H9 (cell line): ENCODE results near the gene DNER. TPM values are rescaled to one million over a fixed set of nuclear protein-coding genes. Genes with fewer than 3 reads are reported as not detected.

Experiments used
- DNase-seq: peaks from one replicate; pipeline ENCODE4 v3.0.0-alpha.2; 2017
- H2AFZ ChIP-seq: one replicate; pipeline ENCODE4 v1.6.1; 2013; ENCODE audit warnings: mild to moderate bottlenecking, low read length, control low read depth, moderate library complexity
- H2AK5ac ChIP-seq: 2 replicates; pipeline ENCODE4 v1.6.1; 2013; ENCODE audit warnings: low read length, control low read depth, mixed read lengths; ENCODE audit not compliant: insufficient read length
- H2BK120ac ChIP-seq: one replicate; pipeline ENCODE4 v1.6.1; 2013; ENCODE audit warnings: low read depth, mild to moderate bottlenecking, low read length, control low read depth, inconsistent platforms; ENCODE audit not compliant: poor library complexity, severe bottlenecking
- H2BK12ac ChIP-seq: 2 replicates; pipeline ENCODE4 v1.6.1; 2013; ENCODE audit warnings: low read length, control low read depth, mixed read lengths, low read depth; ENCODE audit not compliant: insufficient read length
- H2BK15ac ChIP-seq: 2 replicates; pipeline ENCODE4 v1.6.1; 2013; ENCODE audit warnings: low read depth, low read length, control low read depth
- H2BK20ac ChIP-seq: one replicate; pipeline ENCODE4 v1.6.1; 2013; ENCODE audit warnings: low read depth, mild to moderate bottlenecking, low read length, control low read depth, inconsistent platforms; ENCODE audit not compliant: poor library complexity, severe bottlenecking
- H2BK5ac ChIP-seq: 2 replicates; pipeline ENCODE4 v1.6.1; 2013; ENCODE audit warnings: low read length, control low read depth, mixed read lengths; ENCODE audit not compliant: insufficient read length
- H3K14ac ChIP-seq: 2 replicates; pipeline ENCODE4 v1.6.1; 2013; ENCODE audit warnings: low read length, control low read depth; ENCODE audit not compliant: insufficient read depth
- H3K18ac ChIP-seq: 2 replicates; pipeline ENCODE4 v1.6.1; 2013; ENCODE audit warnings: low read depth, mild to moderate bottlenecking, mixed read lengths, low read length, control low read depth; ENCODE audit not compliant: insufficient read length
- H3K23ac ChIP-seq: 2 replicates; pipeline ENCODE4 v1.6.1; 2013; ENCODE audit warnings: low read length, control low read depth, mixed read lengths, low read depth; ENCODE audit not compliant: insufficient read length
- H3K23me2 ChIP-seq: 2 replicates; pipeline ENCODE4 v1.6.1; 2013; ENCODE audit warnings: low read depth, mild to moderate bottlenecking, mixed read lengths, low read length, control low read depth; ENCODE audit not compliant: insufficient read length, poor library complexity, severe bottlenecking
- H3K27ac ChIP-seq: 2 replicates; pipeline ENCODE4 v1.5.1; 2013; ENCODE audit warnings: low read length, control low read depth, mixed read lengths, low read depth; ENCODE audit not compliant: insufficient read length
- H3K27me3 ChIP-seq: 2 replicates; pipeline ENCODE4 v1.6.1; 2013; ENCODE audit warnings: low read length, control low read depth, inconsistent platforms; ENCODE audit not compliant: insufficient read depth
- H3K4ac ChIP-seq: 2 replicates; pipeline ENCODE4 v1.6.1; 2013; ENCODE audit warnings: low read depth, mild to moderate bottlenecking, control low read depth, inconsistent platforms, low read length, moderate library complexity
- H3K4me1 ChIP-seq: 2 replicates; pipeline ENCODE4 v1.6.1; 2013; ENCODE audit warnings: low read length, control low read depth, inconsistent platforms; ENCODE audit not compliant: insufficient read depth
- H3K4me2 ChIP-seq: 2 replicates; pipeline ENCODE4 v1.6.1; 2013; ENCODE audit warnings: low read length, control low read depth, mixed read lengths; ENCODE audit not compliant: insufficient read length, insufficient read depth
- H3K56ac ChIP-seq: 2 replicates; pipeline ENCODE4 v1.6.1; 2013; ENCODE audit warnings: low read depth, mild to moderate bottlenecking, mixed read lengths, low read length, control low read depth; ENCODE audit not compliant: insufficient read length
- H3K79me1 ChIP-seq: 2 replicates; pipeline ENCODE4 v1.6.1; 2013; ENCODE audit warnings: low read depth, mild to moderate bottlenecking, moderate library complexity, low read length, control low read depth, inconsistent platforms; ENCODE audit not compliant: insufficient read depth, poor library complexity, severe bottlenecking
- H3K79me2 ChIP-seq: 2 replicates; pipeline ENCODE4 v1.6.1; 2013; ENCODE audit warnings: low read length, control low read depth, inconsistent platforms; ENCODE audit not compliant: insufficient read depth
- H3K9ac ChIP-seq: 2 replicates; pipeline ENCODE4 v1.6.1; 2013; ENCODE audit warnings: low read length, control low read depth, mixed read lengths; ENCODE audit not compliant: insufficient read length; ENCODE audit errors: extremely low read depth
- H3K9me3 ChIP-seq: one replicate; pipeline ENCODE4 v1.6.1; 2013; ENCODE audit warnings: low read depth, low read length, inconsistent platforms; ENCODE audit not compliant: control insufficient read depth
- H3T11ph ChIP-seq: one replicate; pipeline ENCODE4 v1.6.1; 2013; ENCODE audit warnings: mild to moderate bottlenecking, low read length, control low read depth, inconsistent platforms
- H4K20me1 ChIP-seq: one replicate; pipeline ENCODE4 v1.6.1; 2013; ENCODE audit not compliant: control insufficient read depth, insufficient read length, insufficient read depth
- H4K5ac ChIP-seq: 2 replicates; pipeline ENCODE4 v1.6.1; 2013; ENCODE audit warnings: low read depth, mild to moderate bottlenecking, mixed read lengths, low read length, control low read depth; ENCODE audit not compliant: insufficient read length
- H4K8ac ChIP-seq: replicated peaks from 2 replicates; pipeline ENCODE4 v1.6.1; 2013; ENCODE audit warnings: low read length, control low read depth, mixed read lengths, low read depth; ENCODE audit not compliant: insufficient read length
- H4K91ac ChIP-seq: 2 replicates; pipeline ENCODE4 v1.6.1; 2013; ENCODE audit warnings: low read depth, mild to moderate bottlenecking, moderate library complexity, mixed read lengths, low read length, control low read depth; ENCODE audit not compliant: insufficient read length
- H3K27ac Mint-ChIP-seq, 3 experiments: 2 replicates in 2 of 3; 3 replicates in 1 of 3; pipeline ENCODE4 v1.8.0; 2020 to 2021; ENCODE audit warnings: mixed read lengths in 3 of 3, mild to moderate bottlenecking in 1 of 3, moderate library complexity in 1 of 3
- H3K27me3 Mint-ChIP-seq: 2 replicates; pipeline ENCODE4 v1.8.0; 2021; ENCODE audit warnings: low read depth, mild to moderate bottlenecking, moderate library complexity, mixed read lengths
- H3K36me3 Mint-ChIP-seq, 3 experiments: 2 replicates in 2 of 3; 3 replicates in 1 of 3; pipeline ENCODE4 v1.8.0; 2020 to 2021; ENCODE audit warnings: low read depth in 3 of 3, mixed read lengths in 3 of 3; ENCODE audit not compliant: insufficient read depth in 1 of 3
- H3K4me1 Mint-ChIP-seq, 2 experiments: 2 replicates each; pipeline ENCODE4 v1.8.0; 2020; ENCODE audit warnings: mixed read lengths in 2 of 2
- H3K4me3 Mint-ChIP-seq, 2 experiments: 2 replicates in 1 of 2; 3 replicates in 1 of 2; pipeline ENCODE4 v1.8.0; 2020 to 2021; ENCODE audit warnings: mild to moderate bottlenecking in 2 of 2, mixed read lengths in 2 of 2, moderate library complexity in 1 of 2
- H3K9me3 Mint-ChIP-seq, 2 experiments: 2 replicates in 1 of 2; 3 replicates in 1 of 2; pipeline ENCODE4 v1.8.0; 2020; ENCODE audit warnings: mild to moderate bottlenecking in 2 of 2, mixed read lengths in 2 of 2, moderate library complexity in 1 of 2
- CTCF ChIP-seq: fragments of 200-600 bp; sonication (generic); conservative IDR thresholded peaks from 3 replicates; pipeline ENCODE4 v1.8.0; 2021; ENCODE audit warnings: antibody characterized with exemption, mild to moderate bottlenecking
- WGBS: extraction: QIAGEN DNeasy Blood & Tissue Kit; methylation state at CpG from one replicate; pipeline ENCODE4 v1.1.7; 2013; ENCODE audit warnings: missing lambda C conversion rate, low lambda C conversion rate, mixed read lengths; ENCODE audit not compliant: insufficient read length; ENCODE audit errors: extremely low coverage; 5-methylcytosine and 5-hydroxymethylcytosine counted together
- total RNA-seq: library from RNA; stranded (reverse); gene quantifications from 2 replicates; pipeline ENCODE4 v1.2.1, GENCODE V29; 2021

The DNER gene
- total RNA-seq, 1 experiment from 2014 or later, result 1.0 TPM

GRCh38 chr2:229443546-229444268 lies 270.6 kb downstream of the DNER start:
- Histone ChIP-seq H3T11ph (no peak overlapping the region), H2BK15ac (no peak overlapping the region), H3K9me3 (no peaks in the 10 kb centered on the region), H3K23me2 (peaks cover 4% of the 10 kb centered on the region), H3K4me2 (no peak overlapping the region), H3K23ac (no peak overlapping the region), H4K20me1 (no peaks in the 10 kb centered on the region), H3K27me3 (no peaks in the 10 kb centered on the region), H3K79me1 (no peaks in the 10 kb centered on the region), H2BK12ac (no peak overlapping the region), H3K27ac (no peak overlapping the region), H4K8ac (no peak overlapping the region), H3K79me2 (no peaks in the 10 kb centered on the region), H3K4ac (no peak overlapping the region), H2BK20ac (no peak overlapping the region), H3K14ac (no peak overlapping the region), H2AK5ac (no peak overlapping the region), H2BK120ac (no peak overlapping the region), H3K18ac (no peak overlapping the region), H4K5ac (no peak overlapping the region), H3K56ac (no peak overlapping the region), H2BK5ac (no peak overlapping the region), H4K91ac (no peak overlapping the region), H3K4me1 (no peaks in the 10 kb centered on the region; the same call in 1 of the 2 replicates), H3K9ac (no peak overlapping the region), H2AFZ (no peak overlapping the region)
- Mint-ChIP-seq H3K4me1 (peaks cover 0 to 8% of the 10 kb centered on the region in 2 experiments; a peak in 2 of 4 replicates), H3K27ac (no peak overlapping the region), H3K36me3 (no peaks in the 10 kb centered on the region), H3K27me3 (no peaks in the 10 kb centered on the region; the same call in 1 of the 2 replicates), H3K4me3 (no peak overlapping the region), H3K9me3 (no peaks in the 10 kb centered on the region)
- no peak for DNase-seq
- no CpG with 5 or more reads among the region's 13 CpGs for WGBS
- no peak for TF ChIP-seq CTCF
